ENCODE data around the gene ZNF778. TPM values are rescaled to one million over a fixed set of nuclear protein-coding genes. Genes with fewer than 3 reads are reported as not detected.

The ZNF778 gene
- total and polyA plus RNA-seq, 2 donors from 2014 or later = 2.2 to 12.7 TPM

DNA sequence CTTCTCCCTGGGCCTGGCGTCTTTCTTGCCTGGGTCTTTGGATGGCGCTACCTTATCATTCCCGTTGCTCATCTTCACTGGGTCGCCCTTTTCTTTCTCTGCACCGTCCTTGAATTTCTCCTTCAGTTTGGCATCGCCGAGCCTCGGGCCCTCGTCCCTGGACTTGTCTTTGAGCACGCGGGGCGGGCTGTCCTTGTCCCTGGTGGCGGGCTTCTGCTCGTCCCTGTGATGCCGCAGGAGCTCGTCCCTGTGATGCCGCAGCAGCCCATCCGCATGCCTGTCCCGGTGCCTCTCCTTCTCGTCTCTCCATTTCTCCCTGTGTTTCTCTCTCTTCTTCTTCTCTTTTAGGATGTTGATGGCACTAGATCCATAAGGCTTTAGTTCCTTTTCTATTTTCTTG, 64.3 kb downstream of the ZNF778 start:
- no peak overlapping the region for H3K9ac ChIP-seq (ENCODE audit: low read length in 3 of 3)
- no peak for DNase-seq
- intact Hi-C loops (cut with DNase I) = no loop called here
- H3K36me3 ChIP-seq (ENCODE audit: control insufficient read depth in 2 of 3, insufficient read depth in 3 of 3, low read length in 3 of 3) = peaks cover 0 to 27% (median 15%) of the 10 kb centered on the region in 3 donors
- H3K9me3 ChIP-seq (ENCODE audit: control insufficient read depth in 2 of 3, insufficient read depth in 1 of 3, low read length in 3 of 3) = no peaks in the 10 kb centered on the region
- H3K27ac ChIP-seq (ENCODE audit: low read depth in 2 of 2, low read length in 2 of 2) = no peak overlapping the region
- no peaks in the 10 kb centered on the region for H3K27me3 ChIP-seq (ENCODE audit: control insufficient read depth, insufficient read depth, low read length)
- TF ChIP-seq, protein P1, sequence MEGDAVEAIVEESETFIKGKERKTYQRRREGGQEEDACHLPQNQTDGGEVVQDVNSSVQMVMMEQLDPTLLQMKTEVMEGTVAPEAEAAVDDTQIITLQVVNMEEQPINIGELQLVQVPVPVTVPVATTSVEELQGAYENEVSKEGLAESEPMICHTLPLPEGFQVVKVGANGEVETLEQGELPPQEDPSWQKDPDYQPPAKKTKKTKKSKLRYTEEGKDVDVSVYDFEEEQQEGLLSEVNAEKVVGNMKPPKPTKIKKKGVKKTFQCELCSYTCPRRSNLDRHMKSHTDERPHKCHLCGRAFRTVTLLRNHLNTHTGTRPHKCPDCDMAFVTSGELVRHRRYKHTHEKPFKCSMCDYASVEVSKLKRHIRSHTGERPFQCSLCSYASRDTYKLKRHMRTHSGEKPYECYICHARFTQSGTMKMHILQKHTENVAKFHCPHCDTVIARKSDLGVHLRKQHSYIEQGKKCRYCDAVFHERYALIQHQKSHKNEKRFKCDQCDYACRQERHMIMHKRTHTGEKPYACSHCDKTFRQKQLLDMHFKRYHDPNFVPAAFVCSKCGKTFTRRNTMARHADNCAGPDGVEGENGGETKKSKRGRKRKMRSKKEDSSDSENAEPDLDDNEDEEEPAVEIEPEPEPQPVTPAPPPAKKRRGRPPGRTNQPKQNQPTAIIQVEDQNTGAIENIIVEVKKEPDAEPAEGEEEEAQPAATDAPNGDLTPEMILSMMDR (IDR thresholded peaks at IDR 0.05; ENCODE audit: borderline replicate concordance, extremely low read depth, insufficient read depth) = no peak
- H3K4me3 ChIP-seq (ENCODE audit: low read length in 3 of 3) = no peak overlapping the region
- no peaks in the 10 kb centered on the region for H3K4me1 ChIP-seq (ENCODE audit: control insufficient read depth in 2 of 3, insufficient read depth in 2 of 3, low read depth in 1 of 3, low read length in 3 of 3)
- FAIRE-seq = no peak

- Histone ChIP-seq H3K9me3 (ENCODE audit: control insufficient read depth in 2 of 3, insufficient read depth in 1 of 3, low read length in 3 of 3) (no peaks in the 10 kb centered on the region), H3K36me3 (ENCODE audit: control insufficient read depth in 2 of 3, insufficient read depth in 3 of 3, low read length in 3 of 3) (peaks cover 0 to 27% (median 16%) of the 10 kb centered on the region in 3 donors), H3K4me1 (ENCODE audit: control insufficient read depth in 2 of 3, insufficient read depth in 2 of 3, low read depth in 1 of 3, low read length in 3 of 3) (no peaks in the 10 kb centered on the region), H3K27me3 (ENCODE audit: control insufficient read depth, insufficient read depth, low read length) (no peaks in the 10 kb centered on the region), H3K9ac (ENCODE audit: low read length in 3 of 3) (no peak overlapping the region), H3K27ac (ENCODE audit: low read depth in 2 of 2, low read length in 2 of 2) (no peak overlapping the region), H3K4me3 (ENCODE audit: low read length in 3 of 3) (no peak overlapping the region)
- DNase-seq (no peak), FAIRE-seq (no peak)
- TF ChIP-seq, protein P1 (IDR thresholded peaks at IDR 0.05; ENCODE audit: borderline replicate concordance, extremely low read depth, insufficient read depth) = no peak
- intact Hi-C loops (cut with DNase I) = no loop called here
Measured at GRCh38 chr16:89282523-89282922, 65.0 kb downstream of the ZNF778 start.

- TF ChIP-seq, protein P1 (IDR thresholded peaks at IDR 0.05; ENCODE audit: borderline replicate concordance, extremely low read depth, insufficient read depth) = no peak
Measured at GRCh38 chr16:89283449-89283848, 65.9 kb downstream of the ZNF778 start.

GRCh38 chr16:89285381-89285780, 67.9 kb downstream of the ZNF778 start:
- Histone ChIP-seq H3K36me3 (ENCODE audit: control insufficient read depth in 2 of 3, insufficient read depth in 3 of 3, low read length in 3 of 3) (peaks cover 4 to 40% (median 27%) of the 10 kb centered on the region in 3 donors), H3K27me3 (ENCODE audit: control insufficient read depth, insufficient read depth, low read length) (no peaks in the 10 kb centered on the region), H3K9ac (ENCODE audit: low read length in 3 of 3) (no peak overlapping the region), H3K27ac (ENCODE audit: low read depth in 2 of 2, low read length in 2 of 2) (no peak overlapping the region), H3K9me3 (ENCODE audit: control insufficient read depth in 2 of 3, insufficient read depth in 1 of 3, low read length in 3 of 3) (no peaks in the 10 kb centered on the region), H3K4me3 (ENCODE audit: low read length in 3 of 3) (no peak overlapping the region), H3K4me1 (ENCODE audit: control insufficient read depth in 2 of 3, insufficient read depth in 2 of 3, low read depth in 1 of 3, low read length in 3 of 3) (no peaks in the 10 kb centered on the region)
- TF ChIP-seq, protein P1 (IDR thresholded peaks at IDR 0.05; ENCODE audit: borderline replicate concordance, extremely low read depth, insufficient read depth) = no peak
- FAIRE-seq = no peak
- no peak for DNase-seq
- intact Hi-C loops (cut with DNase I) = no loop called here

More at GRCh38 chr16:89283449-89283848, 65.9 kb downstream of the ZNF778 start:
- H3K27me3 ChIP-seq (ENCODE audit: control insufficient read depth, insufficient read depth, low read length) = no peaks in the 10 kb centered on the region
- no peak for DNase-seq
- no peak overlapping the region for H3K27ac ChIP-seq (ENCODE audit: low read depth in 2 of 2, low read length in 2 of 2)
- no peak for FAIRE-seq
- no peak overlapping the region for H3K4me3 ChIP-seq (ENCODE audit: low read length in 3 of 3)
- intact Hi-C loops (cut with DNase I) = no loop called here
- H3K4me1 ChIP-seq (ENCODE audit: control insufficient read depth in 2 of 3, insufficient read depth in 2 of 3, low read depth in 1 of 3, low read length in 3 of 3) = no peaks in the 10 kb centered on the region
- no peaks in the 10 kb centered on the region for H3K9me3 ChIP-seq (ENCODE audit: control insufficient read depth in 2 of 3, insufficient read depth in 1 of 3, low read length in 3 of 3)
- H3K36me3 ChIP-seq (ENCODE audit: control insufficient read depth in 2 of 3, insufficient read depth in 3 of 3, low read length in 3 of 3) = peaks cover under 1 to 35% (median 22%) of the 10 kb centered on the region in 3 donors
- no peak overlapping the region for H3K9ac ChIP-seq (ENCODE audit: low read length in 3 of 3)
